NCI-H2081 treated with DMSO at 0.1 percent for 48 hours (cell line): ENCODE measurements around the gene NFX1.

ENCODE experiments used
- DNase-seq: peaks from one replicate; lab custom pipeline; 2025; lab: John Stamatoyannopoulos, UW

The NFX1 gene

GRCh38 chr9:33290247-33291030 is at the start of gene NFX1:
NFX1 (plus strand) TSS chr9:33290516; CDS start chr9:33290573, 57 bp downstream.
- peak; percentile 89 for DNase-seq

- DNase-seq: no peak
Measured at GRCh38 chr9:33241298-33241697, 49.0 kb upstream of the NFX1 start.

- no peak for DNase-seq
Measured at GRCh38 chr9:33242609-33243134, 47.6 kb upstream of the NFX1 start.

GRCh38 chr9:33244137-33244784 is 46.1 kb upstream of the NFX1 start:
- no peak for DNase-seq

GRCh38 chr9:33245341-33245740 is 45.0 kb upstream of the NFX1 start:
- DNase-seq: no peak

- no peak for DNase-seq
Measured at GRCh38 chr9:33246269-33246860, 44.0 kb upstream of the NFX1 start.

GRCh38 chr9:33248606-33249005 is 41.7 kb upstream of the NFX1 start:
- DNase-seq: no peak

- no peak for DNase-seq
Measured at GRCh38 chr9:33249087-33249658, 41.1 kb upstream of the NFX1 start.

- no peak for DNase-seq
Measured at GRCh38 chr9:33249983-33250382, 40.3 kb upstream of the NFX1 start.

- DNase-seq: no peak
Measured at GRCh38 chr9:33250458-33250995, 39.8 kb upstream of the NFX1 start.

- no peak for DNase-seq
Measured at GRCh38 chr9:33254211-33254610, 36.1 kb upstream of the NFX1 start.

GRCh38 chr9:33255014-33255413 is 35.3 kb upstream of the NFX1 start:
- DNase-seq: no peak

- DNase-seq: no peak
Measured at GRCh38 chr9:33255471-33255870, 34.8 kb upstream of the NFX1 start.

GRCh38 chr9:33256236-33256635 is 34.1 kb upstream of the NFX1 start:
- no peak for DNase-seq

GRCh38 chr9:33257276-33257675 is 33.0 kb upstream of the NFX1 start:
- DNase-seq: no peak

- no peak for DNase-seq
Measured at GRCh38 chr9:33260372-33260771, 29.9 kb upstream of the NFX1 start.

GRCh38 chr9:33263131-33264002 is 26.9 kb upstream of the NFX1 start:
- no peak for DNase-seq

GRCh38 chr9:33264003-33264472 is 26.3 kb upstream of the NFX1 start:
- DNase-seq: no peak

GRCh38 chr9:33264473-33265177 is 25.7 kb upstream of the NFX1 start, which contains the start of the genes BAG1 and CHMP5:
BAG1 (minus strand) TSS chr9:33264708.
CHMP5 (plus strand) TSS chr9:33265049; CDS start chr9:33265079, 30 bp downstream.
- DNase-seq: peak; percentile 96

- DNase-seq: no peak
Measured at GRCh38 chr9:33265211-33265865, 25.0 kb upstream of the NFX1 start.
